ENCODE measurements around the gene PAK5. TPM values are rescaled to one million over a fixed set of nuclear protein-coding genes. Genes with fewer than 3 reads are reported as not detected.

PAK5 gene
- total RNA-seq, 1 donor from 2014 or later = 0.17 TPM

- Histone ChIP-seq H3K27me3 (ENCODE audit: control insufficient read depth, insufficient read depth, low read length) (no peaks in the 10 kb centered on the region), H3K4me3 (ENCODE audit: low read depth, low read length) (no peak overlapping the region), H3K36me3 (ENCODE audit: control insufficient read depth, insufficient read depth, low read length) (no peaks in the 10 kb centered on the region)
- no peak for TF ChIP-seq CTCF (IDR thresholded peaks at IDR 0.05; ENCODE audit: insufficient read depth, low read length, poor library complexity, severe bottlenecking)
- DNase-seq (ENCODE audit: low read depth) = no peak
Measured at GRCh38 chr20:9616455-9616805, 222.4 kb downstream of the PAK5 start.

- no peaks in the 10 kb centered on the region for H3K36me3 ChIP-seq (ENCODE audit: control insufficient read depth, insufficient read depth, low read length)
- DNase-seq (ENCODE audit: low read depth) = no peak
- no peak overlapping the region for H3K4me3 ChIP-seq (ENCODE audit: low read depth, low read length)
- no peak for TF ChIP-seq CTCF (IDR thresholded peaks at IDR 0.05; ENCODE audit: insufficient read depth, low read length, poor library complexity, severe bottlenecking)
- no peaks in the 10 kb centered on the region for H3K27me3 ChIP-seq (ENCODE audit: control insufficient read depth, insufficient read depth, low read length)
Measured at GRCh38 chr20:9615766-9616454, 223.0 kb downstream of the PAK5 start.

DNA sequence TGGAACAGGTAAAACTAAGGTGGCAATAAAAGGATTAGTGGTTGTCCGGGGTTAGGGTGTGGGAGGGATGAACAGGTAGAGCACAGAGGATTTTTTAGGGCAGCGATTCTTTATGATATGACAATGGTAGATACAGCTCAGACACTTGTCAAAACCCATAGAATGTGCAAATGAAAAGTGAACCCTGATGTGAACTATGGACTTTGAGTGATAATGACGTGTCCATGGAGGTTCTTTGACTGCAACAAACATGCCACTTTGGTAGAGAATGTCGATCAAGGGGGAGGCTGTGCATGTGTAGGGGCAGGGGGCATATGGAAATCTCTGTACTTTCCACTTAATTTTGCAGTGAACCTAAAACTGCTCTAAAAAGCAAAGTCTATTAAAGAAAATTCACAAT lies 223.8 kb downstream of the PAK5 start:
- no peak for TF ChIP-seq CTCF (IDR thresholded peaks at IDR 0.05; ENCODE audit: insufficient read depth, low read length, poor library complexity, severe bottlenecking)
- no peak for DNase-seq (ENCODE audit: low read depth)
- no peaks in the 10 kb centered on the region for H3K27me3 ChIP-seq (ENCODE audit: control insufficient read depth, insufficient read depth, low read length)

GRCh38 chr20:9613871-9614270 lies 225.0 kb downstream of the PAK5 start:
- no peak overlapping the region for H3K4me3 ChIP-seq (ENCODE audit: low read depth, low read length)
- H3K36me3 ChIP-seq (ENCODE audit: control insufficient read depth, insufficient read depth, low read length) = no peaks in the 10 kb centered on the region
- DNase-seq (ENCODE audit: low read depth) = no peak
- TF ChIP-seq CTCF (IDR thresholded peaks at IDR 0.05; ENCODE audit: insufficient read depth, low read length, poor library complexity, severe bottlenecking) = no peak
- no peaks in the 10 kb centered on the region for H3K27me3 ChIP-seq (ENCODE audit: control insufficient read depth, insufficient read depth, low read length)

More for the DNA sequence above, 223.8 kb downstream of the PAK5 start:
- H3K36me3 ChIP-seq (ENCODE audit: control insufficient read depth, insufficient read depth, low read length) = no peaks in the 10 kb centered on the region
- H3K4me3 ChIP-seq (ENCODE audit: low read depth, low read length) = no peak overlapping the region

DNA sequence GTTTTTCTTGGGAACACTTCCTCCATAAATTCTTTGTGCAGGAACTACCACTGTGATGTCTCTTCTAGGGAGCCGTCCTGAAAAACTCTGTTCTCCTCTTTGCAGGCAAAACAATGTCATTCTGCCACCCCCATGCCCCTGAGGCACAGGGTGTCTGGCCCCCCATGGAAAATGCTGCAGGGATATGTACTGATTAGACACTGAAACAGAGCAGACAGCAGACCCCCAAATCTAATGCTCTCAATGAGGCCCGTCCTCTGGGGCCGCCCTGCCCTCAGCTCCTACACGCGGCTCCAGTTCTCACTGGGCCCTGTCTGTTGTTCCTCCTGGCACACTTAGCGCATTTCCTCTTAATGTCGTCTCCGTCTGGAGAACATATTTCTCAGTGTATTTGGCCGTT lies 227.0 kb downstream of the PAK5 start:
- H3K27me3 ChIP-seq (ENCODE audit: control insufficient read depth, insufficient read depth, low read length) = no peaks in the 10 kb centered on the region
- no peak for TF ChIP-seq CTCF (IDR thresholded peaks at IDR 0.05; ENCODE audit: insufficient read depth, low read length, poor library complexity, severe bottlenecking)
- DNase-seq (ENCODE audit: low read depth) = no peak
- no peak overlapping the region for H3K4me3 ChIP-seq (ENCODE audit: low read depth, low read length)
- H3K36me3 ChIP-seq (ENCODE audit: control insufficient read depth, insufficient read depth, low read length) = no peaks in the 10 kb centered on the region

- Histone ChIP-seq H3K4me3 (ENCODE audit: low read depth, low read length) (no peak overlapping the region), H3K27me3 (ENCODE audit: control insufficient read depth, insufficient read depth, low read length) (no peaks in the 10 kb centered on the region), H3K36me3 (ENCODE audit: control insufficient read depth, insufficient read depth, low read length) (no peaks in the 10 kb centered on the region)
- no peak for DNase-seq (ENCODE audit: low read depth)
- no peak for TF ChIP-seq CTCF (IDR thresholded peaks at IDR 0.05; ENCODE audit: insufficient read depth, low read length, poor library complexity, severe bottlenecking)
Measured at GRCh38 chr20:9610665-9611064, 228.2 kb downstream of the PAK5 start.
